ENCODE results near the gene THOC6. TPM values are rescaled to one million over a fixed set of nuclear protein-coding genes. Genes with fewer than 3 reads are reported as not detected.

THOC6 gene
- total and polyA plus RNA-seq, 9 of the 15 experiments (the other 6 are each of a cell fraction or from before 2014, with no cell fraction given), result 2.5 to 65.4 (median 42.3) TPM

GRCh38 chr16:3015865-3016521 is 7.8 kb upstream of the THOC6 start (continued):
- TF ChIP-seq CHD7 (IDR thresholded peaks at IDR 0.05; ENCODE audit: low read depth, low read length), result no peak
- no peak for TF ChIP-seq CBX2 (IDR thresholded peaks at IDR 0.05; ENCODE audit: insufficient read depth, low read length, poor library complexity, severe bottlenecking)
- no peak for TF ChIP-seq MYC (IDR thresholded peaks at IDR 0.05; ENCODE audit: low read depth, low read length)
- no peak for TF ChIP-seq MYC (CRISPR knock-in tag; IDR thresholded peaks at IDR 0.05; ENCODE audit: borderline replicate concordance, low read depth)
- no peak for TF ChIP-seq RB1 (IDR thresholded peaks at IDR 0.05; ENCODE audit: low read depth)
- no peak for TF ChIP-seq HDAC1 (IDR thresholded peaks at IDR 0.05)
- no peak for TF ChIP-seq FOXJ2 (tag; IDR thresholded peaks at IDR 0.05)
- no peak for TF ChIP-seq SP1 (CRISPR knock-in tag; IDR thresholded peaks at IDR 0.05)
- TF ChIP-seq, protein P1, sequence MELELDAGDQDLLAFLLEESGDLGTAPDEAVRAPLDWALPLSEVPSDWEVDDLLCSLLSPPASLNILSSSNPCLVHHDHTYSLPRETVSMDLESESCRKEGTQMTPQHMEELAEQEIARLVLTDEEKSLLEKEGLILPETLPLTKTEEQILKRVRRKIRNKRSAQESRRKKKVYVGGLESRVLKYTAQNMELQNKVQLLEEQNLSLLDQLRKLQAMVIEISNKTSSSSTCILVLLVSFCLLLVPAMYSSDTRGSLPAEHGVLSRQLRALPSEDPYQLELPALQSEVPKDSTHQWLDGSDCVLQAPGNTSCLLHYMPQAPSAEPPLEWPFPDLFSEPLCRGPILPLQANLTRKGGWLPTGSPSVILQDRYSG (tag; conservative IDR thresholded peaks at IDR 0.05; ENCODE audit: low read depth), result 0 out of 2 replicates have a peak, but pooled peaks have one; percentile 47
- no peak for TF ChIP-seq ESRRA (IDR thresholded peaks at IDR 0.05; ENCODE audit: borderline replicate concordance, low read depth)
- no peak for TF ChIP-seq CBX5 (IDR thresholded peaks at IDR 0.05; ENCODE audit: borderline replicate concordance, low read depth)
- TF ChIP-seq, protein P2, sequence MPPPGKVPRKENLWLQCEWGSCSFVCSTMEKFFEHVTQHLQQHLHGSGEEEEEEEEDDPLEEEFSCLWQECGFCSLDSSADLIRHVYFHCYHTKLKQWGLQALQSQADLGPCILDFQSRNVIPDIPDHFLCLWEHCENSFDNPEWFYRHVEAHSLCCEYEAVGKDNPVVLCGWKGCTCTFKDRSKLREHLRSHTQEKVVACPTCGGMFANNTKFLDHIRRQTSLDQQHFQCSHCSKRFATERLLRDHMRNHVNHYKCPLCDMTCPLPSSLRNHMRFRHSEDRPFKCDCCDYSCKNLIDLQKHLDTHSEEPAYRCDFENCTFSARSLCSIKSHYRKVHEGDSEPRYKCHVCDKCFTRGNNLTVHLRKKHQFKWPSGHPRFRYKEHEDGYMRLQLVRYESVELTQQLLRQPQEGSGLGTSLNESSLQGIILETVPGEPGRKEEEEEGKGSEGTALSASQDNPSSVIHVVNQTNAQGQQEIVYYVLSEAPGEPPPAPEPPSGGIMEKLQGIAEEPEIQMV (tag; conservative IDR thresholded peaks at IDR 0.05; ENCODE audit: low read depth), result no peak
- TF ChIP-seq ZFP36 (IDR thresholded peaks at IDR 0.05; ENCODE audit: low read depth, low read length, partially characterized antibody), result no peak
- TF ChIP-seq GTF2F1 (IDR thresholded peaks at IDR 0.05; ENCODE audit: low read depth, low read length), result no peak
- no peak for TF ChIP-seq KLF16 (IDR thresholded peaks at IDR 0.05)

Data from K562 (cell line).